ENCODE data around the gene PLCL2.

GRCh38 chr3:16940769-16941700 is 56.3 kb downstream of the PLCL2 start:
- TF ChIP-seq CTCF (conservative IDR thresholded peaks at IDR 0.05; ENCODE audit: low read depth in 2 of 2) = no peak
- TF ChIP-seq EZH2phosphoT487 (IDR thresholded peaks at IDR 0.05; ENCODE audit: unreplicated experiment) = no peak
- no peak for TF ChIP-seq EZH2 (IDR thresholded peaks at IDR 0.05; ENCODE audit: low read depth, unreplicated experiment)
- no peak for TF ChIP-seq REST (IDR thresholded peaks at IDR 0.05; ENCODE audit: unreplicated experiment)

Data from GM23338 (cell line).